NB4 (cell line): ENCODE results near the gene IL18.
"Not testable (repeated sequence)": the region's sequence is repeated elsewhere in the genome, so short reads cannot be mapped to it uniquely, and the experiment has no call there.

Source experiments
- DNase-seq: peaks from one replicate; pipeline ENCODE4 v3.0.0; 2010; ENCODE audit warnings: low read depth
- H3K4me3 ChIP-seq: one replicate; pipeline ENCODE4 v1.5.1; 2011; ENCODE audit warnings: mild to moderate bottlenecking, low read depth, low read length, moderate library complexity
- MYC ChIP-seq: IDR thresholded peaks from 2 replicates; pipeline ENCODE4 v1.6.1; 2011; ENCODE audit warnings: low read depth, low read length
- POLR2A ChIP-seq: IDR thresholded peaks from 2 replicates; pipeline ENCODE4 v1.6.1; 2011; ENCODE audit warnings: mild to moderate bottlenecking; ENCODE audit not compliant: insufficient read length; ENCODE audit errors: extremely low read depth
- TF ChIP-seq, protein P1 (sequence below): IDR thresholded peaks from 2 replicates; pipeline ENCODE4 v1.6.1; 2011; ENCODE audit warnings: low read depth, low read length
- TF ChIP-seq, protein P2 (sequence below): IDR thresholded peaks from one replicate; pipeline ENCODE4 v1.5.1; 2012; ENCODE audit warnings: low read depth, low read length

The IL18 gene

DNA sequence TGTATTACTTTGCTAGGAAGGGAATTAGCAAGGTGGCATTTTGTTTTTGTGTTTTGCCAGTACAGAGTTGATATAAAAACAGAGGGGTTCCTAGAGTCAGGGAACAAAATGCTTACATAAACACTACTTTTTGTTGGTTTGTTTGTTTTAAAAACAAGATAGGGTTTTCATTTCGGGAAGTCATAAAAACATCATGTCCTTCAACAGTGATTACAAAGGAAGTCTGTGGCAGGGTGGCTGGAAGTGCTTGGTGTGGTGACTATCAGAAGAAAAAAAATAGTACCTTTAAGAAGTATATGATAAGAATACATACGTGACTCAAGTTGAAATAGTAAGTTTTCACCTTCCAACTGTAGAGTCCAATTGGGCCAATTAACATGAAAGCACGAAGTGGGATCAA lies 1.2 kb upstream of the IL18 start:
- no peak for DNase-seq
- TF ChIP-seq POLR2A = no peak
- no peak for TF ChIP-seq MYC
- TF ChIP-seq, protein P1, sequence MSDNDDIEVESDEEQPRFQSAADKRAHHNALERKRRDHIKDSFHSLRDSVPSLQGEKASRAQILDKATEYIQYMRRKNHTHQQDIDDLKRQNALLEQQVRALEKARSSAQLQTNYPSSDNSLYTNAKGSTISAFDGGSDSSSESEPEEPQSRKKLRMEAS = no peak
- TF ChIP-seq, protein P2, sequence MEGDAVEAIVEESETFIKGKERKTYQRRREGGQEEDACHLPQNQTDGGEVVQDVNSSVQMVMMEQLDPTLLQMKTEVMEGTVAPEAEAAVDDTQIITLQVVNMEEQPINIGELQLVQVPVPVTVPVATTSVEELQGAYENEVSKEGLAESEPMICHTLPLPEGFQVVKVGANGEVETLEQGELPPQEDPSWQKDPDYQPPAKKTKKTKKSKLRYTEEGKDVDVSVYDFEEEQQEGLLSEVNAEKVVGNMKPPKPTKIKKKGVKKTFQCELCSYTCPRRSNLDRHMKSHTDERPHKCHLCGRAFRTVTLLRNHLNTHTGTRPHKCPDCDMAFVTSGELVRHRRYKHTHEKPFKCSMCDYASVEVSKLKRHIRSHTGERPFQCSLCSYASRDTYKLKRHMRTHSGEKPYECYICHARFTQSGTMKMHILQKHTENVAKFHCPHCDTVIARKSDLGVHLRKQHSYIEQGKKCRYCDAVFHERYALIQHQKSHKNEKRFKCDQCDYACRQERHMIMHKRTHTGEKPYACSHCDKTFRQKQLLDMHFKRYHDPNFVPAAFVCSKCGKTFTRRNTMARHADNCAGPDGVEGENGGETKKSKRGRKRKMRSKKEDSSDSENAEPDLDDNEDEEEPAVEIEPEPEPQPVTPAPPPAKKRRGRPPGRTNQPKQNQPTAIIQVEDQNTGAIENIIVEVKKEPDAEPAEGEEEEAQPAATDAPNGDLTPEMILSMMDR = no peak
- H3K4me3 ChIP-seq = no peak overlapping the region

DNA sequence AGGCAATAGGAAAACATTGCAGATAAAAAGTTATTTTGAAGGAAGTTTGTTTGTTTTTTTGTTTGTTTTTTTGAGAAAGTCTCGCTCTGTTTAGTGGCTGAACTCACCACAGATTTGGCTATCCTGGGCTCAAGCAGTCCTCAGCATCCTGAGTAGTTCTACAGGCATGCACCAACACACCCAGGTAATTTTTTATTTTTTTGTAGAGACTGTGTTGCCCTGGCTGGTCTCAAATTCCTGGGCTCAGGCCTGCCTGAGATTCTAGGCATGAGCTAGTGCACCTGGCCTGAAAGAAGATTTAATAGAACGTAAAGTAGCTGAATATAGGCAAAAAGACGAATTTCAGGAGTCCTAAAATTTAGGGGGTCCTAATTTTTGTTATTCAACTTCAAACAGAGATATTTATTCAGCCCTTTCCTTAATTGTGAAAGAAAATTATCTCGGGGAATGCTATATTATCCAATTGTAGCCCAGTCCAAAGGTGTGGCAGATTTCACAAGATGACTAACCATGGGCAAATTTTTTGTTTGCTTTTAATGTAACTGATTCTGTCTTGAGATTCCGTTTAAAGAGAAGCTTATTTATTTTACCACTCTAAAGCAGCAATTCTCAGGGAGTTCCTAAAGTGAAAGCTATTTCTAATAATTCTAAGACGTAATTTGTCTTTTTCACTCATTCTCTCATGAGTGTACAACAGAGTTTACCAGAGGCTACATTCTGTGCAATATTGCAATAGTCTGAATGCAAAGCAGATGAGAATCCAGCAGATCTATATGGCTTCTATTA lies 940 bp downstream of the IL18 start:
- TF ChIP-seq, protein P2 = no peak
- TF ChIP-seq POLR2A (no peak), MYC (no peak)
- TF ChIP-seq, protein P1 = no peak
- H3K4me3 ChIP-seq = no peak overlapping the region
- no peak for DNase-seq

DNA sequence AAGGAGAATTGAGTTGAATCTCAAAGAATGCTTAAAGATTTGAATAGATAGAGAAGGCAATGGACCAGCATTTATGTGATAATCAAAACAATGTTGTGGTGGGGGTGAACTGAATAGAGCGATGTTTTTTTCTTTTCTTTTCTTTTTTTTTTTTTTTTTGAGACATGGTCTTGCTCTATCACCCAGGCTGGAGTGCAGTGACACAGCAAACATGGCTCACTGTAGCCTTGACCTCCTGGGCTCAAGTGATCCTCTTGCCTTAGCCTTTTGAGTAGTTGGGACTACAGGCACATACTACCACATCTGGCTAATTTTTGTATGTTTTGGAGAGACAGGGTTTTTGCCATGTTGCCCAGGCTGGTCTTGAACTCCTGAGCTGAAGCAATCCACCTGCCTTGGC lies 1.7 kb downstream of the IL18 start:
- not testable (repeated sequence) for H3K4me3 ChIP-seq, DNase-seq

DNA sequence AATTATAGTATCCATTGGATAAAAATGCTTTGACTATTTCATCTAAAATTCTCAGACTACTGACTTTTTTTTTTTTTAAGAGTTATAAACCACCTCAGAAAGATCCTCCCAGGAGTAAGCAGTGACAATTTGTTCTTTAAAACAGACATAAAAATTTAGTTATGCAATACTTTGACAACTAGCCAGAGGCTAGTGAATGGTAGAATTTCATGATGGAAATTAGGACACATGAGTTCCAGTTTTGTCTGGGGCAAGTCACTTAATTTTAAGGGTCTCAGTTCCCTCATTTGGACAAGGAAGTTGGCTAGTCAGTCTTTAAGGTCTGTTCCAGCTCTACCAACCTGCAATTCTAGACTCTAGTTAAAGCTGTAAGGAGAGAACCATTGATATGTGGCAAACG lies 2.9 kb downstream of the IL18 start:
- no peak overlapping the region for H3K4me3 ChIP-seq
- TF ChIP-seq MYC (no peak), POLR2A (no peak)
- TF ChIP-seq, protein P2 = no peak
- TF ChIP-seq, protein P1 = no peak
- no peak for DNase-seq

DNA sequence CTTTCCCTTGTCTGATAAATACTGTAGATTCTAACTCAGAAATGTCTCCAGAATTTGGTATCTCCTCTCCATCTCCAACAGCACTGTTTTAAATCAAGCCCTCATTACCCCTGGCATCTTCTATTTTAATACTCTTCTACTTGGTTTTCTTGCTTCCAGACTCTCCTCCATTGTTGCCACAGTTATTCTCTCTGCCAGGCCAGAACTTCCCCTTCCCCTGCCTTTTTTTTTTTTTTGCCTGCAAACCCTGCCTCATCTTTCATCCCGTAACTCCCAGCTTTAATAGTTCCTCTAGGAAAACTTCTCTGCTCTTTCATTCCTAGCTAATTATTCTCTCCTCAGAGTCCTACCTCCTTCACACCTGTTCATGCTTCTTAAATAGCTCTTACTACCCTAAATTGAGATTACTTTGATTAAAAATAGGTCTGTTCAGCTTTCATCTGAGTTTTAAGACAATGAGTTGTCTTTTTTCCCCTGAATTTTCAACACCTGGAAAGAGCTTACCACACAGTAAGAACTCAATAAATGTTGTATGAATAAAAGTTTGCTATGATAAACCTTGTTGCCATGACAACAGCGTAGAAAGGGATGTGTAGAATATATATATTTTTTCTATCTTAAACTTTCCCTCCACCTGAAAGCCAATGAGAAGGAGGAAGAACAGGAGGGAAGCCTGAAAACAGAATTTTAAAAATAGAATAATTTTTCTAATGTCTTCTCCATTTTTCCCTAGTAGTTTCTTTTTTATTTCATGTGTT lies 3.6 kb downstream of the IL18 start:
- H3K4me3 ChIP-seq = no peak overlapping the region
- DNase-seq = no peak
- TF ChIP-seq, protein P2 = no peak
- TF ChIP-seq MYC (no peak), POLR2A (no peak)
- TF ChIP-seq, protein P1 = no peak

DNA sequence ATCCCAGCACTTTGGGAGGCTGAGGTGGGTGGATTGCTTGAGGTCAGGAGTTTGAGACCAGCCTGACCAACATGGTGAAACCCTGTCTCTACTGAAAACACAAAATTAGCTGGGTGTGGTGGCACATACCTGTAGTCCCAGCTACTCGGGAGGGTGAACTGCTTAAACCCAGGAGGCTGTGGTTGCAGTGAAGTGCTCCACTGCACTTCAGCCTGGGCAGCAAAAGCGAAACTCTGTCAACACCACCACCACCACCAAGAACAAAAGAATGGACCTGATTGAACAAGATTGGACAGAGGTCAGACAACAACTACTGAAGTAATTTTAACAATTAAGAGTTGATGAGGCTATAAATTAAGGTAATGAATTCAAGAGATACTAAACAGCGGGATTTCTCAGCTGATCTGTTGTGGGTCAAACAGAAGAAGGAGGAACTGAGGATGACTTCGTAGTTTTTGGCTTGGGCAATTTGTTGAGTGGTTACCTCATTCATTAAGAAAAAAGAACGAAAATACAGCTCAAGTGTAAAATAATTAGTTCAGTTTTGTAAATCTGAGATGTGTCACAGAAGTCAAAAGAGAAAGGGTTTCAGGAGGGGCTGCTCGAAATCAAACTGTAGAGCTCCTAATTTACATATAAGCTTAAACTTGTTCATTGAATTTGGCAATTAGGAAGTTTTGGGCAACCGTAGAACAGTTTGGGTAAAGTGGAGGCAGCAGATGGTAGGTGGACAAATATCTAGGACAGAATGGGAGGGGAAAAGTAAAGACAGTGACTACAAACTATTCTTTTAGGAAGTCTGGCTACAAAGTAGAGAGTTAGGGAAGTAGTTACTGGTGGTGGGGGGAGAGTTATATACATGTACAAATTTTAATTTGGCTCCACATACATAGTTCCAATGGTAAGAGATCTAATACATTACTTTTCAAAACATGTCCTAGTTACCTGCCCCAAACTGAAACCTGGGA lies 4.5 kb downstream of the IL18 start:
- no peak overlapping the region for H3K4me3 ChIP-seq
- TF ChIP-seq, protein P2 = no peak
- TF ChIP-seq, protein P1 = no peak
- TF ChIP-seq POLR2A (no peak), MYC (no peak)
- DNase-seq = peak; percentile 57
